Stromal cell of bone marrow (primary cell): Measurements from ENCODE around the gene C2orf42.
A peak's percentile ranks its signal among the peaks of the same experiment; 100 is the strongest.
"Not testable (repeated sequence)": the region's sequence is repeated elsewhere in the genome, so short reads cannot be mapped to it uniquely, and the experiment has no call there.

ENCODE experiments used
- DNase-seq: peaks from one replicate; pipeline ENCODE4 v3.0.0-alpha.2; 2012; ENCODE audit warnings: low read depth

The C2orf42 gene

DNA sequence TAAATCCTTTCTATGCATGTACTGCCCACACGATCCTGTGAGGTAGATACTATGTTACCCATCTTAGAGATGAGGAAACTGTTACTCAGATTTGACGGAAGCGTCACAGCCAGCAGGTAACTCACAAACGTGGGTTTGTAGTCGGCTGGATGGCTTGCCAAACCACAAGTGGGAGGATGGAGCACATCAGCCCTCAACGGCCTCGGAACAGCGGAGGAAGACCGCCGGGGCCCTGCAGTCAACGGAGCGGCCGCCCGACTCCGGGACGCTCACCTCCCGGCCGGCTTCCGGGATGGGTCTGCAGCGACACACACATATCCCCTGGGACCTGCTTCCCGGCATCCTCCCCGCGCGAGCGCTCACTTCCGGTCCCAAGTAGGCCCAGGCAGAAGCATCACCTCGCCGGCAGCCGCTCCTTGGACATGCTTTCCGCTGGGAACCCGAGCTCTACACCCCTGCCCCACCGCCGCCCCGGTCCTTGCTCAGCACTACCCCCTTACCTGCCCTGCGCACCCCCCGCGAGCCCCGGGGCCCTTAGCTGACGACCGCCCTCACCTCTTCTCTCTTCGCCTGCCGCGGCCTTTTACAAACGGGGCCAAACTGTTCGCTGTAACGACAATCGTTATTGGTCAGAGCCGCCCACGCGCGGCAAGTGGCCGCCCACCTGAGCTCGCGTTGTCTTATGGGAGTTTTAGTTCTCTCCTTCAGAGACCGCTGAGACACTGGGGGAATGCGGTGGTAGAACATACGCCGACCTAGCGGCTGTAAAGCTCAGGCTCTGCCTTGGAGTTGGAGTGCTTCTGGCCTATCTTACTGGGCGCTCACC is at the start of gene C2orf42:
C2orf42 (minus strand) TSS at position 602 of the 826 bp plus-strand sequence. CDS start 9,034 bp downstream, outside the sequence.
- peak; percentile 96 for DNase-seq

- no peak for DNase-seq
Observed at GRCh38 chr2:70240599-70240998, 49.8 kb upstream of the C2orf42 start.

- no peak for DNase-seq
Observed at GRCh38 chr2:70233926-70234325, 43.1 kb upstream of the C2orf42 start.

GRCh38 chr2:70226781-70227180 is 36.0 kb upstream of the C2orf42 start:
- no peak for DNase-seq

DNA sequence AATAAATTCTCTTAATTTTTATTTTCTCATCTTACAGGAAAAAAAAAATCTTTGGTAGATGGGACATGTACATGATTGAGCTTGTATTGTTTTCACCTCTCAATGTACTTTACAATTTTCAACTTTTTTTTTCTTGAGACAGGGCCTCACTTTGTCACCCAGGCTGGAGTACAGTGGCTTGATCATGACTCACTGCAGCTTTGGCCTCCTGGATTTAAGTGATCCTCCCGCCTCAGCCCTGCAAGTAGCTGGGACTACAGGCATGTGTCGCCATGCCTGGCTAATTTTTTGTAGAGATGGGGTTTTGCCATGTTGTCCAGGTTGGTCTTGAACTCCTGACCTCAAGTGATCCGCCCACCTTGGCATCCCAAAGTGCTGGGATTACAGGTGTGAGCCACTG is 32.5 kb upstream of the C2orf42 start:
- not testable (repeated sequence) for DNase-seq

DNA sequence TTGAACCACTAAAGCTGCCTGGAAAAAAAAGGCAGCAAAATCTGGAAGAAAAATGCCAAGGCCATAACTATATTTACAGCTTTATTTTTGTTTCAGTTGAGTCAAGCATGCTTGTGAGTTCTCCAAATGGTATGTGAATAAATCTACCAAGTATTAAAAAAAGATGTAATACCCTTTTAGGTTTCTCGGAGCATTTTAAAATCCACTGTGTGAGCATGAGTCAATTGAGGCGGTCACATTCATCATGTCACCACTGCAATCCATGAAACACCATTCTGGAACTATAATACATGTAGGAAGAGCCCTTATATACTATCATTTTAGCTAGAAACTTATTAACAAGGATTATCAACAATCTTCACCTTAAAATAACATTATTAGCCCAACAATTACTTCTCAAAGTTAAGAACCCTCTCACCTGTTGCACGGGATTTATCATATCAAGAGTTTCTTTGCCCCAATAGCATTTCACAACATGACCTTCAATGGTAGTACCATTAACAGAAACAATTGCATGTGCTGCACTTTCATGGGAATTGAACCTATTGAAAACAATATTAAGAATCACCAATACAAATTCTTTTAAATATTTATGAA is 24.2 kb upstream of the C2orf42 start:
- DNase-seq: peak; percentile 81

DNA sequence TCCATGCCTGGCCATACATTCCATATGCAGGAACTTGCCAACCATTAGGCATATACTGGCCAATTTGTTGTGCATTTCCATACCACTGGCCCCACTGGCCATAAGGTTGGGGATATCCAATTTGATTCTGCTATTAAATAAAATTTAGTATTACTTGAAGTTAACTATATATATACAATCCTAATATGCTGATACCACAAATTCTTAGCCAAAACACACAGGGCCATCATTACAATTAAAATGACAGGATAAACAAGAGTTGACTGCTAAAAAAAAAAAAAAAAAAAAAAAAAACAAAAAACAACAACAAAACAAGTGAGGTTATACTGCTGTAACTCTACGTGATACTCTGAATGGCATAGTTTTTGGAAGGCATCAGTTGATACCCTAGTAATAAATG is 23.5 kb upstream of the C2orf42 start:
- no peak for DNase-seq

- no peak for DNase-seq
Observed at GRCh38 chr2:70212298-70212932, 21.6 kb upstream of the C2orf42 start.

DNA sequence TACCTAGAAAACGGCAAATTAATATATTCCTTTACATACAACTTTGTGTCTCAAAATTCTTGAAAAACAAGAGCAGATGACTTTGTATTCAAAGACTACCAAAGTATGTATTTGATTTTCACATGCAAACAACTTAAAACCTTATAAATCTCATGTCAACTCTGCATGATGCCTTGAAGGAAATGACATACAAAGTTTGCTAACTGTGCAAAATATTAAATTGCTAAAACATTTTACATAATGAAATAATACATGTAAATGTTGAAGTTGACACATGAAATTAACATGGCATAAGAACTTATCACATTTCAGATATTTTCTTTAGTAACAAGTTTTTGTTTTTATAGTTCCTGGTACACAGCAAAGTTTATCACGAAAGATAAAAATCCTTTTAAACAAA is 20.8 kb upstream of the C2orf42 start:
- no peak for DNase-seq

DNA sequence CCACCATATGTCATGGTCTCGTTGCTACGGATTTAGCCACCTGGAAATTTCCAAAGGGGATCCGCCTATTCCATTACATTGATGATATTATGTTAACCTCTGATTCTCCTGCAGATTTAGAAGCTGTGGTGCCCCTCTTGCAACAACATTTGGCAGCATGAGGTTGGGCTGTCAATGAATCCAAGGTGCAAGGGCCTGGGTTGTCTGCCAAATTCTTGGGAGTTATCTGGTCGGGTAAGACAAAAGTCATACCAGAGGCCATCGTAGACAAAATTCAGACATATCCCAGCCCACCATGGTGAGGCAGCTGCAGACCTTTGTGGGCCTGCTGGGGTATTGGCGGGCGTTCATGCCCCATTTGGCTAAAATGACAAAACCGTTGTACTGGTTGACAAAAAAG is 13.6 kb upstream of the C2orf42 start:
- no peak for DNase-seq

- DNase-seq: no peak
Observed at GRCh38 chr2:70203086-70203485, 12.3 kb upstream of the C2orf42 start.

DNA sequence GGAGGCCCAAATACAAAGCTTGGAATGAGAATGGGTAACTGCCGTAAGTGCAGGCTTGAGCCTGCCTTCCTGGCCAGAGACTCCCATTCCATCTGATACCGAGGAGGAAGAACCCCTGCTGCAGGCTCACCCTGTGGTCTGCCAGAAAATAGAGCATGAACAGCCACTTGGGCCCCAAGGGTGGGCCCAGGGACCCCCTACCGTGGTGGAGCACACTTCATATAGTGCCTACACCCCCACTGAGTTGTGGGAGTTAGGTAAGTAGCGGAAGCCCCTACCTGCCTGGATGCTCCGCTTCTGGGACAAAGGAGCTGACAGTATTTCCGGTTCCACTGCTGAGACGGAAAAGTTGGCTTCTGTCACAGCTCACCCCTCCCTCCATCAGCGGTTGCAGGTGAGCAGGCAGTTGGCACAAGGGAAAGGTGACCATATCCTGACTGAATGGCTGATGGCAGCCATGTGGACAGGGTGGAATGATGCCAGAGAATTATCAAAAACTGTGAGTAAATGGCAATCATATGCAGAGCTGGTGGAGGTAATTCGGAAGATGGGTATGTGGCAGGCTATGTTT is 11.5 kb upstream of the C2orf42 start:
- no peak for DNase-seq

GRCh38 chr2:70201831-70202230 is 11.0 kb upstream of the C2orf42 start:
- no peak for DNase-seq

DNA sequence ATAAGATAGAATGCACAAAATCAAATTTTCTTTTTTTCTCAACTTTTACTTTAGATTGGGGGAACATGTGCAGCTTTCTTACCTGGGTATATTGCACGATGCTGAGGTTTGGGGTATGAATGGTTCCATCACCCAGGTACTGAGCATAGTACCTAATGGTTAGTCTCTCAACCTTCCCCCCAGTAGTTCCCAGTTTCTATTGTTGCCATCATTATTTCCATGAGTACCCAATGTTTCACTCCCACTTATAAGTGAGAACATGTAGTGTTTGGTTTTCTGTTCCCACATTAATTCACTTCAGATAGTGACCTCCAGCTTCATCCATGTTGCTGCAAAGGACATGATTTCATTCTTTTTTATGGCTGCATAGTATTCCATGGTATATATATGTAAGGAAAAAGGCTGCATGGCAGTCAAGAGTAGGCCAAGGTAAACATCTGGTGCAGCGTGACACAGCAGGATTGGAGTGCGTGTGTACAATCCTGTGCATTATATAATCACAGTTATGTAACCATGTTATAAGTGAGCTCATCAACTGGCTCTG is 10.5 kb upstream of the C2orf42 start:
- no peak for DNase-seq

- no peak for DNase-seq
Observed at GRCh38 chr2:70199320-70199864, 8.6 kb upstream of the C2orf42 start.

DNA sequence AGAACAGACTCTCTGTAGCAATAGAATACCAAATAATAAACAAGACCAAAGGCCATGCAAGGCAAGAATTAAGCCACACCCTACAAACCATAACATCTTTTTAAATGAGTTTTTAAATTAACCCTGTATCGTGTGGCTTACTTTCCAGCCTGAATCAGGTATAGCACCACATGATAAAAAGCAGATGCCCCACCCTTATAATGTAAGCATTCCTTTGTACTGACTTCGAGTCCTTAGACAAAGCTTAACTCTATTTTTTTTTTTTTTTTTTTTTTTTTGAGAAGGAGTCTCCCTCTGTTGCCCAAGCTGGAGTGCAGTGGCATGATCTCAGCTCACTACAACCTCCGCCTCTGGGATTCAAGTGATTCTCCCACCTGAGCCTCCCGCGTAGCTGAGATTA is 1.7 kb upstream of the C2orf42 start:
- DNase-seq: no peak

DNA sequence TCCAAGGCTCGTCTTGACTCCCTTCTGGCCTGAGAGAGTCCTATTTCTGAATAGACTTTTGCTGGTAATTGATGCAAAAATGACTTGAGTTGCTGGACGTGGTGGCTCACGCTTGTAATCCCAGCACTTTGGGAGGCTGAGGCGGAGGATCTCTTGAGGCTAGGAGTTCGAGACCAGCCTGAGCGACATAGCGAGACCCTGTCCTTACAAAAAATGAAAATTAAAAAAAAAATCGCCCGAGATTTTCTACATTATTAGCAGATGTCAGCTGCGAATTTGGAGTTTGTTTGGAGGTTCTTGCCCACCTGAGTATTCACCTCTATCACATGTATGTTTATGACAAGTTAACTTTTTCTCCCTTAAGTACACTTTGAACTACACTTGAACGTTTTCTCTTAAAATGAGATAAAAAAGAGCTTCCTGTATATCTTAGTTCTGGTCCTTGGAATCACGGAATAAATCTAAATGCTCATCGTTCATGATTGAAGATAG is 471 bp upstream of the C2orf42 start:
- no peak for DNase-seq

GRCh38 chr2:70188460-70188859 is 2.4 kb downstream of the C2orf42 start:
- no peak for DNase-seq

DNA sequence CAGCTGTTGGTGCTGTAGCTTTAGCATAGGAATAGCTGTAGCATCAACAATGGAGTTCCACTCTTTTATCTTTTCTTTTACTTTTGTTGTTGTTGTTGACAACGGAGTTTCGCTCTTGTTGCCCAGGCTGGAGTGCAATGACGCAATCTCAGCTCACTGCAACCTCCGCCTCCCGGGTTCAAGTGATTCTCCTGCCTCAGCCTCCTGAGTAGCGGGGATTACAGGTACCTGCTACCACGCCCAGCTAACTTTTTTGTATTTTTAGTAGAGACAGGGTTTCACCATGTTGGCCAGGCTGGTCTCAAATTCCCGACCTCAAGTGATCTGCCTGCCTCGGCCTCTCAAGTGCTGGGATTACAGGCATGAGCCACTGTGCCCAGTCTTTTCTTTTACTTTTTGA is 3.6 kb downstream of the C2orf42 start:
- DNase-seq: not testable (repeated sequence)

DNA sequence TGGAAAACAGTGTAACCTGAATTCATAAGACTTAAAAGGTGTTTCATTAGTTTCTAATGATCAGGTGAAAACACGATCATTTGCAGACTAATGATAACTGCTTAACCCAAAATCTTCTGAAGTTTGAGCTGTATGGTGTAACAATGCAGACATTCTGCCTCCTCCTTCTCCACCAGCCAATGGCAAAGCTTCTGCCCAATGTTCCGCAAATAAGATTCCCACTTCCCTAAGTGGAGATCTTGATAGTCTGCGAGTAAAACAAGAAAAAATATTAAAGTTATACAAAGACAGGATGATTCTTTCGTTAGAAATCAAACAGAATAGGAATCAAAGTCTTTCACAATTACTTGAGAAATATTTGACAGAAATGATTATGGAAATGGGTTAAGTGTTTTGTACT is 8.1 kb downstream of the C2orf42 start:
- DNase-seq: no peak

GRCh38 chr2:70181363-70181956 is 9.4 kb downstream of the C2orf42 start:
- no peak for DNase-seq

DNA sequence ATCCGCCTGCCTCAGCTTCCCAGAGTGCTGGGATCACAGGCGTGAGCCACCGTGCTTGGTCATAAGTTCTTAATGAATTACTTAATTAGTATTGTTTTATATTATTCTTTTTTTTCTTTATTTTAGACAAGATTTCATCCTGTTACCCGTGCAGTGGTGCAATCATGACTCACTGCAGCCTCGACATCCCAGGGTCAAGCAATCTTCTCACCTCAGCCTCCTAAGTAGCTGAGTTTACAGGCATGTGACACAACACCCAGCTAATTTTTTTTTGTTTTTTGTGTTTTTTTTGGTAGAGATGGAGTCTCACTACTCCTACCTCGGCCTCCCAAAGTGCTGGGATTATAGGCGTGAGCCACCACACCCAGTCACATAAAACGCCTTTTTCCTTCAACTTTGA is 17.3 kb downstream of the C2orf42 start:
- DNase-seq: no peak
